NCI-H524 treated with DMSO at 0.1 percent for 48 hours (cell line): Measurements from ENCODE around the gene MAT2A.
"Not testable (repeated sequence)": the region's sequence is repeated elsewhere in the genome, so short reads cannot be mapped to it uniquely, and the experiment has no call there.

ENCODE experiments used
- DNase-seq: peaks from one replicate; lab custom pipeline; 2025; lab: John Stamatoyannopoulos, UW

MAT2A gene

GRCh38 chr2:85547859-85548607, 9.1 kb downstream of the MAT2A start:
- no peak for DNase-seq

GRCh38 chr2:85548608-85548900, 9.6 kb downstream of the MAT2A start:
- DNase-seq: no peak

- no peak for DNase-seq
Observed at GRCh38 chr2:85549095-85549494, 10.1 kb downstream of the MAT2A start.

GRCh38 chr2:85549826-85550225, 10.9 kb downstream of the MAT2A start:
- DNase-seq: no peak

- no peak for DNase-seq
Observed at GRCh38 chr2:85550486-85550885, 11.5 kb downstream of the MAT2A start.

GRCh38 chr2:85551698-85552678, 13.0 kb downstream of the MAT2A start:
- DNase-seq: no peak

GRCh38 chr2:85553184-85553583, 14.2 kb downstream of the MAT2A start:
- no peak for DNase-seq

- no peak for DNase-seq
Observed at GRCh38 chr2:85554980-85555612, 16.1 kb downstream of the MAT2A start.

- no peak for DNase-seq
Observed at GRCh38 chr2:85557130-85557529, 18.2 kb downstream of the MAT2A start.

- DNase-seq: no peak
Observed at GRCh38 chr2:85558160-85558559, 19.2 kb downstream of the MAT2A start.

- not testable (repeated sequence) for DNase-seq
Observed at GRCh38 chr2:85560403-85560726, 21.4 kb downstream of the MAT2A start.

- DNase-seq: no peak
Observed at GRCh38 chr2:85560812-85561279, 21.9 kb downstream of the MAT2A start.

- peak; percentile 64 for DNase-seq
Observed at GRCh38 chr2:85561280-85562212, 22.6 kb downstream of the MAT2A start, which contains the start of gene GGCX. TSS of gene GGCX (minus strand) at chr2:85561493. CDS start at chr2:85561428, 65 bp downstream.

- no peak for DNase-seq
Observed at GRCh38 chr2:85564144-85564563, 25.2 kb downstream of the MAT2A start.

GRCh38 chr2:85566265-85566664, 27.3 kb downstream of the MAT2A start:
- no peak for DNase-seq

- DNase-seq: no peak
Observed at GRCh38 chr2:85575739-85576138, 36.8 kb downstream of the MAT2A start.

- no peak for DNase-seq
Observed at GRCh38 chr2:85577063-85577385, 38.1 kb downstream of the MAT2A start.

GRCh38 chr2:85577386-85578242, 38.6 kb downstream of the MAT2A start, which contains the start of gene VAMP8:
TSS of gene VAMP8 (plus strand) at chr2:85577586. CDS start at chr2:85577647, 61 bp downstream.
- no peak for DNase-seq

- no peak for DNase-seq
Observed at GRCh38 chr2:85578243-85579180, 39.5 kb downstream of the MAT2A start.
